HepG2 (cell line): ENCODE measurements around the gene BCO2. TPM values are rescaled to one million over a fixed set of nuclear protein-coding genes. Genes with fewer than 3 reads are reported as not detected.

Experiments
- E2F2 ChIP-seq: sonication (generic); formaldehyde crosslinking; IDR thresholded peaks from 2 replicates; pipeline ENCODE4 v1.4.0; 2020; ENCODE audit warnings: missing genetic modification reagents, borderline replicate concordance
- EED ChIP-seq: sonication (generic); formaldehyde crosslinking; IDR thresholded peaks from 2 replicates; pipeline ENCODE4 v1.5.0; 2020; ENCODE audit warnings: mild to moderate bottlenecking, missing genetic modification reagents
- FLYWCH1 ChIP-seq: sonication (generic); formaldehyde crosslinking; IDR thresholded peaks from 2 replicates; pipeline ENCODE4 v1.8.1; 2023; ENCODE audit warnings: mild to moderate bottlenecking, missing genetic modification reagents
- FOXP4 ChIP-seq: sonication (generic); formaldehyde crosslinking; IDR thresholded peaks from 2 replicates; pipeline ENCODE4 v1.4.0; 2020; ENCODE audit warnings: missing genetic modification reagents
- LBX2 ChIP-seq: sonication (generic); formaldehyde crosslinking; IDR thresholded peaks from 2 replicates; pipeline ENCODE4 v1.5.0; 2020; ENCODE audit warnings: missing genetic modification reagents, mild to moderate bottlenecking, borderline replicate concordance
- MXD1 ChIP-seq: sonication (generic); formaldehyde crosslinking; IDR thresholded peaks from 2 replicates; pipeline ENCODE4 v1.4.0; 2020; ENCODE audit warnings: mild to moderate bottlenecking, missing genetic modification reagents
- NFAT5 ChIP-seq: sonication (generic); formaldehyde crosslinking; IDR thresholded peaks from 2 replicates; pipeline ENCODE4 v1.4.0; 2020; ENCODE audit warnings: missing genetic modification reagents
- NFE2L1 ChIP-seq: sonication (generic); formaldehyde crosslinking; IDR thresholded peaks from 2 replicates; pipeline ENCODE4 v1.4.0; 2020; ENCODE audit warnings: missing genetic modification reagents, mild to moderate bottlenecking, borderline replicate concordance
- RELA ChIP-seq: sonication (generic); formaldehyde crosslinking; IDR thresholded peaks from 2 replicates; pipeline ENCODE4 v1.4.0; 2020; ENCODE audit warnings: missing genetic modification reagents
- TEF ChIP-seq: sonication (generic); formaldehyde crosslinking; IDR thresholded peaks from 2 replicates; pipeline ENCODE4 v1.5.0; 2020; ENCODE audit warnings: missing genetic modification reagents
- ZBTB10 ChIP-seq: sonication (generic); formaldehyde crosslinking; IDR thresholded peaks from 2 replicates; pipeline ENCODE4 v1.4.0; 2020; ENCODE audit warnings: missing genetic modification reagents, borderline replicate concordance
- ZBTB42 ChIP-seq: sonication (generic); formaldehyde crosslinking; IDR thresholded peaks from 2 replicates; pipeline ENCODE4 v1.5.0; 2020; ENCODE audit warnings: mild to moderate bottlenecking, missing genetic modification reagents
- ZFP90 ChIP-seq: sonication (generic); formaldehyde crosslinking; IDR thresholded peaks from 2 replicates; pipeline ENCODE4 v1.8.0; 2022; ENCODE audit warnings: missing genetic modification reagents, mild to moderate bottlenecking, inconsistent platforms, borderline replicate concordance
- ZSCAN9 ChIP-seq: IDR thresholded peaks from 2 replicates; pipeline ENCODE4 v1.6.1; 2016; ENCODE audit warnings: borderline replicate concordance
- polyA plus RNA-seq, 8 experiments: library from polyadenylated mRNA; depleted of rRNA in 3 of 8; stranded (reverse) in 7 of 8; unstranded in 1 of 8; fragments of >200 nt; fragmentation: Illumina TruSeq in 4 of 8; extraction: Trizol in 4 of 8; gene quantifications; 2 replicates each; pipeline versions ENCODE4 v1.2.1 to v1.2.3, GENCODE V29; 2011 to 2016; ENCODE audit warnings: low read depth in 4 of 8, missing spikeins in 1 of 8, mixed read lengths in 1 of 8; ENCODE audit not compliant: insufficient read depth in 1 of 8
- total RNA-seq, 5 experiments: library from RNA; depleted of rRNA; stranded (reverse); fragments of >200 nt; fragmentation: Illumina TruSeq; extraction: Trizol; gene quantifications; 2 replicates each; pipeline ENCODE4 v1.2.3, GENCODE V29; 2016; ENCODE audit warnings: low read depth in 1 of 5

BCO2 gene
- total and polyA plus RNA-seq, 2 of the 13 experiments (the other 11 are each of a cell fraction or from before 2014, with no cell fraction given) = 0.38 to 0.58 TPM

GRCh38 chr11:112231952-112232351 lies 56.6 kb downstream of the BCO2 start (continued):
- TF ChIP-seq NFAT5 (CRISPR knock-in tag) (no peak), NFE2L1 (CRISPR knock-in tag) (no peak), FLYWCH1 (CRISPR knock-in tag) (no peak), ZBTB42 (CRISPR knock-in tag) (no peak), LBX2 (no peak), MXD1 (CRISPR knock-in tag) (no peak), RELA (CRISPR knock-in tag) (no peak), TEF (CRISPR knock-in tag) (no peak), ZBTB10 (CRISPR knock-in tag) (no peak), ZFP90 (CRISPR knock-in tag) (peak; percentile 100), FOXP4 (CRISPR knock-in tag) (peak; percentile 33), E2F2 (CRISPR knock-in tag) (no peak), ZSCAN9 (no peak), EED (no peak)
